GM12891 (cell line): ENCODE measurements around the gene PADI6.
"Not testable (repeated sequence)": the region's sequence is repeated elsewhere in the genome, so short reads cannot be mapped to it uniquely, and the experiment has no call there.

Experiments
- DNase-seq: peaks from one replicate; pipeline ENCODE4 v3.0.0; 2011; ENCODE audit warnings: low spot score; ENCODE audit not compliant: insufficient read length
- FAIRE-seq: peaks from 2 replicates; lab custom pipeline; 2011; peaks lifted over from hg19 to GRCh38; lab: Jason Lieb, UNC
- PAX5 ChIP-seq: IDR thresholded peaks from 2 replicates; pipeline ENCODE4 v1.6.1; 2011; ENCODE audit warnings: low read length, moderate library complexity, mild to moderate bottlenecking; ENCODE audit not compliant: insufficient read depth, severe bottlenecking
- POLR2A ChIP-seq: IDR thresholded peaks from 2 replicates; pipeline ENCODE4 v1.6.1; 2011; ENCODE audit warnings: low read depth, low read length, control low read depth
- POLR2AphosphoS5 ChIP-seq: IDR thresholded peaks from 2 replicates; pipeline ENCODE4 v1.6.1; 2011; ENCODE audit warnings: low read depth, low read length, control low read depth
- POU2F2 ChIP-seq: IDR thresholded peaks from 2 replicates; pipeline ENCODE4 v1.6.1; 2011; ENCODE audit warnings: low read depth, mild to moderate bottlenecking, control low read depth, low read length, moderate library complexity
- SPI1 ChIP-seq: IDR thresholded peaks from 2 replicates; pipeline ENCODE4 v1.6.1; 2011; ENCODE audit warnings: low read depth, low read length, control low read depth
- TAF1 ChIP-seq: IDR thresholded peaks from 2 replicates; pipeline ENCODE4 v1.6.1; 2011; ENCODE audit warnings: low read depth, low read length, control low read depth

Gene PADI6

GRCh38 chr1:17342014-17342441 is 30.0 kb upstream of the PADI6 start:
- no peak for TF ChIP-seq POLR2A
- no peak for TF ChIP-seq POLR2AphosphoS5
- TF ChIP-seq TAF1 = no peak
- TF ChIP-seq PAX5 = no peak
- no peak for TF ChIP-seq POU2F2
- no peak for TF ChIP-seq SPI1
- FAIRE-seq (no peak), DNase-seq (no peak)

GRCh38 chr1:17345506-17345905 is 26.5 kb upstream of the PADI6 start:
- DNase-seq = not testable (repeated sequence)

GRCh38 chr1:17346046-17346789 is 25.8 kb upstream of the PADI6 start:
- no peak for FAIRE-seq
- DNase-seq = no peak

More at GRCh38 chr1:17345506-17345905, 26.5 kb upstream of the PADI6 start:
- not testable (repeated sequence) for FAIRE-seq

GRCh38 chr1:17347769-17348592 is 24.0 kb upstream of the PADI6 start:
- no peak for DNase-seq
- TF ChIP-seq POU2F2 (no peak), SPI1 (no peak), POLR2AphosphoS5 (no peak), POLR2A (no peak), PAX5 (no peak), TAF1 (no peak)
- no peak for FAIRE-seq

More at GRCh38 chr1:17346046-17346789, 25.8 kb upstream of the PADI6 start:
- TF ChIP-seq TAF1 (no peak), PAX5 (no peak), POU2F2 (no peak), SPI1 (no peak), POLR2AphosphoS5 (no peak), POLR2A (no peak)

GRCh38 chr1:17348593-17349234 is 23.3 kb upstream of the PADI6 start:
- DNase-seq = peak; percentile 62
- TF ChIP-seq POLR2AphosphoS5 = no peak
- TF ChIP-seq SPI1 = peak; percentile 83
- peak; percentile 94 for FAIRE-seq

- FAIRE-seq (no peak), DNase-seq (no peak)
- TF ChIP-seq POLR2A (no peak), SPI1 (no peak), POLR2AphosphoS5 (no peak), TAF1 (no peak)
These were observed 21.9 kb upstream of the PADI6 start for GRCh38 chr1:17350083-17350482.

GRCh38 chr1:17350928-17351446 is 21.0 kb upstream of the PADI6 start:
- no peak for FAIRE-seq
- no peak for DNase-seq
- no peak for TF ChIP-seq POLR2AphosphoS5
- no peak for TF ChIP-seq POU2F2
- TF ChIP-seq POLR2A = no peak
- TF ChIP-seq SPI1 = no peak
- no peak for TF ChIP-seq PAX5
- TF ChIP-seq TAF1 = no peak

- FAIRE-seq = no peak
These were observed 20.2 kb upstream of the PADI6 start for GRCh38 chr1:17351598-17352324.

GRCh38 chr1:17352419-17352909 is 19.5 kb upstream of the PADI6 start:
- DNase-seq (no peak), FAIRE-seq (no peak)
- TF ChIP-seq SPI1 = no peak
- no peak for TF ChIP-seq PAX5
- TF ChIP-seq TAF1 = no peak
- TF ChIP-seq POU2F2 = no peak
- no peak for TF ChIP-seq POLR2AphosphoS5
- no peak for TF ChIP-seq POLR2A

More at GRCh38 chr1:17351598-17352324, 20.2 kb upstream of the PADI6 start:
- no peak for DNase-seq
- TF ChIP-seq PAX5 (no peak), POLR2A (no peak), POU2F2 (no peak), TAF1 (no peak), SPI1 (no peak), POLR2AphosphoS5 (no peak)
